Esophagus muscularis mucosa (tissue), 4 donors: ENCODE measurements around the gene GCNT3. TPM values are rescaled to one million over a fixed set of nuclear protein-coding genes. Genes with fewer than 3 reads are reported as not detected.
"Not testable (repeated sequence)": the region's sequence is repeated elsewhere in the genome, so short reads cannot be mapped to it uniquely, and the experiment has no call there.

Experiments used
- DNase-seq: peaks from one replicate; pipeline ENCODE4 v3.0.0-alpha.2; 2017; ENCODE audit errors: extremely low spot score
- H3K27ac ChIP-seq, 4 donors: fragments of 200-600 bp; sonication (generic); replicated peaks in 1 of 4; 1 replicate in 3 of 4; 2 replicates in 1 of 4; pipeline ENCODE4 v1.5.1; 2016 to 2019; ENCODE audit warnings: mild to moderate bottlenecking in 1 of 4
- H3K27me3 ChIP-seq, 4 donors: fragments of 200-600 bp; sonication (generic); one replicate each; pipeline versions ENCODE4 v1.5.1 to v1.6.0; 2016 to 2019
- H3K36me3 ChIP-seq, 4 donors: fragments of 200-600 bp; sonication (generic); one replicate each; pipeline ENCODE4 v1.5.1; 2016 to 2019
- H3K4me1 ChIP-seq, 4 donors: fragments of 200-600 bp; sonication (generic); one replicate each; pipeline ENCODE4 v1.5.1; 2016 to 2019
- H3K4me3 ChIP-seq, 4 donors: fragments of 200-600 bp; sonication (generic); 1 replicate in 2 of 4; 2 replicates in 2 of 4; pipeline ENCODE4 v1.5.1; 2016 to 2019; ENCODE audit warnings: mild to moderate bottlenecking in 4 of 4, moderate library complexity in 1 of 4
- H3K9me3 ChIP-seq, 4 donors: fragments of 200-600 bp; sonication (generic); 1 replicate in 3 of 4; 2 replicates in 1 of 4; pipeline ENCODE4 v1.5.1; 2016 to 2019
- CTCF ChIP-seq, 3 experiments: fragments of 200-600 bp in 2 of 3; fragments of 450-650 bp in 1 of 3; sonication (generic) in 2 of 3; IDR thresholded peaks; one replicate each; pipeline ENCODE4 v1.5.1; 2017 to 2019; ENCODE audit warnings: antibody characterized with exemption in 3 of 3, mild to moderate bottlenecking in 2 of 3, moderate library complexity in 1 of 3
- EP300 ChIP-seq: sonication (generic); formaldehyde crosslinking; IDR thresholded peaks from one replicate; pipeline ENCODE4 v1.6.1; 2017; ENCODE audit warnings: antibody characterized with exemption
- POLR2A ChIP-seq: fragments of 450-650 bp; IDR thresholded peaks from one replicate; pipeline ENCODE4 v1.6.1; 2017; ENCODE audit warnings: antibody characterized with exemption, moderate library complexity, mild to moderate bottlenecking, low read depth
- POLR2AphosphoS5 ChIP-seq, 2 donors: sonication (generic); formaldehyde crosslinking; IDR thresholded peaks; one replicate each; pipeline ENCODE4 v1.6.1; 2017; ENCODE audit warnings: antibody characterized with exemption in 2 of 2
- WGBS: methylation state at CpG from one replicate; pipeline ENCODE4 v1.1.5; 2018; 5-methylcytosine and 5-hydroxymethylcytosine counted together
- intact Hi-C: fragments of 100-400 bp; cut with DNase I; formaldehyde crosslinking; loops from one replicate; pipeline ENCODE4 v1.15.1; 2023
- total RNA-seq, 4 donors: library from RNA; depleted of rRNA; stranded (reverse); fragments of >200 nt; gene quantifications; one replicate each; pipeline versions ENCODE4 v1.1.0 to v1.2.1, GENCODE V29; 2016

Gene GCNT3
- total RNA-seq, 4 donors from 2014 or later = 0.69 to 2.9 TPM; not detected in 2

- H3K27me3 ChIP-seq = no peaks in the 10 kb centered on the region
- H3K27ac ChIP-seq = no peak overlapping the region
- no peak for TF ChIP-seq POLR2AphosphoS5 (IDR thresholded peaks at IDR 0.05)
- WGBS = 90% methylated on average over 2 of the region's 2 CpGs
- H3K4me3 ChIP-seq = no peak overlapping the region
- H3K9me3 ChIP-seq = no peaks in the 10 kb centered on the region
- peaks cover 9 to 76% (median 52%) of the 10 kb centered on the region in 4 donors for H3K36me3 ChIP-seq
- no peaks in the 10 kb centered on the region for H3K4me1 ChIP-seq
- DNase-seq = no peak
- intact Hi-C loops = no loop called here
These were observed 30.8 kb downstream of the GCNT3 start for GRCh38 chr15:59642351-59642750.

- H3K27me3 ChIP-seq = no peaks in the 10 kb centered on the region
- 88% methylated on average over 4 of the region's 4 CpGs for WGBS
- H3K4me1 ChIP-seq = peaks cover 0 to 7% (median 0%) of the 10 kb centered on the region in 4 donors
- no peak for DNase-seq
- H3K4me3 ChIP-seq = no peak overlapping the region
- H3K36me3 ChIP-seq = peaks cover 0 to 77% (median 49%) of the 10 kb centered on the region in 4 donors
- no peak overlapping the region for H3K27ac ChIP-seq
- no peak for TF ChIP-seq EP300
- TF ChIP-seq CTCF (IDR thresholded peaks at IDR 0.05) = no peak
- intact Hi-C loops = no loop called here
- no peaks in the 10 kb centered on the region for H3K9me3 ChIP-seq
These were observed 33.2 kb downstream of the GCNT3 start for GRCh38 chr15:59644756-59645155.

- H3K36me3 ChIP-seq = peaks cover 0 to 79% (median 54%) of the 10 kb centered on the region in 4 donors
- intact Hi-C loops, H3K27me3 ChIP-seq, H3K4me1 ChIP-seq, H3K27ac ChIP-seq, H3K4me3 ChIP-seq, H3K9me3 ChIP-seq, DNase-seq: not testable (repeated sequence)
- 94% methylated on average over 9 of the region's 9 CpGs for whole genome bisulfite sequencing
These were observed 34.2 kb downstream of the GCNT3 start for GRCh38 chr15:59645812-59646211.

GRCh38 chr15:59646277-59646676 is 34.7 kb downstream of the GCNT3 start:
- Histone ChIP-seq H3K4me1 (peaks cover 0 to 7% (median 0%) of the 10 kb centered on the region in 4 donors), H3K4me3 (no peak overlapping the region), H3K36me3 (peaks cover 0 to 79% (median 57%) of the 10 kb centered on the region in 4 donors), H3K27me3 (no peaks in the 10 kb centered on the region), H3K9me3 (no peaks in the 10 kb centered on the region), H3K27ac (no peak overlapping the region)
- WGBS = 100% methylated on average over 1 of the region's 1 CpG
- no peak for TF ChIP-seq POLR2A
- no peak for TF ChIP-seq CTCF (IDR thresholded peaks at IDR 0.05)
- TF ChIP-seq EP300 = no peak
- no peak for TF ChIP-seq POLR2AphosphoS5 (IDR thresholded peaks at IDR 0.05)
- no peak for DNase-seq
- intact Hi-C loops = no loop called here

GRCh38 chr15:59647085-59647484 is 35.5 kb downstream of the GCNT3 start:
- Histone ChIP-seq H3K27ac (no peak overlapping the region), H3K4me1 (peaks cover 0 to 7% (median 0%) of the 10 kb centered on the region in 4 donors), H3K36me3 (peaks cover 5 to 83% (median 63%) of the 10 kb centered on the region in 4 donors), H3K4me3 (no peak overlapping the region), H3K9me3 (no peaks in the 10 kb centered on the region), H3K27me3 (no peaks in the 10 kb centered on the region)
- no peak for DNase-seq
- intact Hi-C loops = no loop called here
- WGBS = 89% methylated on average over 1 of the region's 1 CpG
- TF ChIP-seq EP300 (no peak), CTCF (IDR thresholded peaks at IDR 0.05) (no peak), POLR2A (no peak), POLR2AphosphoS5 (IDR thresholded peaks at IDR 0.05) (no peak)

- no peak for DNase-seq
- H3K27me3 ChIP-seq = no peaks in the 10 kb centered on the region
- peaks cover 0 to 15% (median 9%) of the 10 kb centered on the region in 4 donors for H3K4me1 ChIP-seq
- TF ChIP-seq EP300 = no peak
- no peak for TF ChIP-seq CTCF (IDR thresholded peaks at IDR 0.05)
- no peak for TF ChIP-seq POLR2A
- no peak for TF ChIP-seq POLR2AphosphoS5 (IDR thresholded peaks at IDR 0.05)
- intact Hi-C loops = no loop called here
- no peaks in the 10 kb centered on the region for H3K9me3 ChIP-seq
- no peak overlapping the region for H3K27ac ChIP-seq
- no peak overlapping the region for H3K4me3 ChIP-seq
- H3K36me3 ChIP-seq = peaks cover 5 to 80% (median 60%) of the 10 kb centered on the region in 4 donors
These were observed 38.0 kb downstream of the GCNT3 start for GRCh38 chr15:59649603-59650002.
